GM19438 (cell line): Measurements from ENCODE around the gene ATXN7.

Source experiments
- ATAC-seq: cut with Tn5 transposase; IDR thresholded peaks from one replicate; pipeline ENCODE4 v1.9.1; 2021; ENCODE audit warnings: low read depth; ENCODE audit not compliant: unreplicated experiment

ATXN7 gene, protein sequence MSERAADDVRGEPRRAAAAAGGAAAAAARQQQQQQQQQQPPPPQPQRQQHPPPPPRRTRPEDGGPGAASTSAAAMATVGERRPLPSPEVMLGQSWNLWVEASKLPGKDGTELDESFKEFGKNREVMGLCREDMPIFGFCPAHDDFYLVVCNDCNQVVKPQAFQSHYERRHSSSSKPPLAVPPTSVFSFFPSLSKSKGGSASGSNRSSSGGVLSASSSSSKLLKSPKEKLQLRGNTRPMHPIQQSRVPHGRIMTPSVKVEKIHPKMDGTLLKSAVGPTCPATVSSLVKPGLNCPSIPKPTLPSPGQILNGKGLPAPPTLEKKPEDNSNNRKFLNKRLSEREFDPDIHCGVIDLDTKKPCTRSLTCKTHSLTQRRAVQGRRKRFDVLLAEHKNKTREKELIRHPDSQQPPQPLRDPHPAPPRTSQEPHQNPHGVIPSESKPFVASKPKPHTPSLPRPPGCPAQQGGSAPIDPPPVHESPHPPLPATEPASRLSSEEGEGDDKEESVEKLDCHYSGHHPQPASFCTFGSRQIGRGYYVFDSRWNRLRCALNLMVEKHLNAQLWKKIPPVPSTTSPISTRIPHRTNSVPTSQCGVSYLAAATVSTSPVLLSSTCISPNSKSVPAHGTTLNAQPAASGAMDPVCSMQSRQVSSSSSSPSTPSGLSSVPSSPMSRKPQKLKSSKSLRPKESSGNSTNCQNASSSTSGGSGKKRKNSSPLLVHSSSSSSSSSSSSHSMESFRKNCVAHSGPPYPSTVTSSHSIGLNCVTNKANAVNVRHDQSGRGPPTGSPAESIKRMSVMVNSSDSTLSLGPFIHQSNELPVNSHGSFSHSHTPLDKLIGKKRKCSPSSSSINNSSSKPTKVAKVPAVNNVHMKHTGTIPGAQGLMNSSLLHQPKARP

DNA sequence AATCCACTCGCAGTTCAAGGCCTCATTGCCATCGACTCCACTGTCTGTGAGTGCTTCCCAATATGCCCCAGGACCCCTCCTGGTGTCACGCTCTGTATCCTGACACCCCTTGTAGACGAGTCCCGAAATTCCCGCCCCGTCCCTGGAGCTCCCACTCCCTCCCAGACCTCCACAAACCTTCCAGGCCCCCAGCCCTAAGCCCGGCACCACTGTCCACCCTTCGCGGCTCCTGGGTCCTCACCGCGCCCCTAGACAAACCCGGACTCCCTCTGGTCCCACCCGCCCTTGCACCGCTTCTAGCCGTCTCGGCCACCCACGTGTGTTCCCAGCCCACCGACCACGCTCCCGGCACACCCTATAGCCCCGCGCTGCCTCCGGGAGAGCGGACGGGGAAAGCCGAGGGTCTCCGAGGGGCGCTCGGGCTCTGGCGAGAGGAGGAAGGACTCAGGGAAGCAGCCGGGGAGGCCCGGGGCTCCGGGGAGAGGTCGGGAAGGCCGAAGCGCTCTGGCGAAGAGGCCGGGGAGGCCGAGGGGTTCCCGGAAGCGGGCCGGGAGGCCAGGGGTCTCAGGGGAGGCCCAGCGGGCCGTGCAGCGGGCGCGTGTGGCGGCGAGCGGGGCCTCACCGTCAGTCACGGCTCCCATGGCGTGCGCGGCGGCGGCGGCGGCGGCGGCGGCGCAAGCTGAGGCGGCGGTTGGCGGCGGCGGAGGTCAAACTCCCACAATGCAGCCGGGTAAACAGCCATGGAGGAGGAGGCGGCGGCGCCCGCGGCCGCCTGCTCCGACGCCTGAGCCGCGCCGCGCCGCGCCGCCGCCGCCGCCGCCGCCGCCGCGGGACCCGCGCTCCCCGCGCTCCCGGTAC lies at the start of gene ATXN7, which contains the start of gene THOC7:
TSS of gene ATXN7 (plus strand) at position 718 of the 858 bp plus-strand sequence. CDS start 48,732 bp downstream, outside the sequence.
TSS of gene THOC7 (minus strand) at position 656 of the 858 bp plus-strand sequence. CDS start at position 641, 15 bp downstream.
- ATAC-seq, result peak; percentile 53

DNA sequence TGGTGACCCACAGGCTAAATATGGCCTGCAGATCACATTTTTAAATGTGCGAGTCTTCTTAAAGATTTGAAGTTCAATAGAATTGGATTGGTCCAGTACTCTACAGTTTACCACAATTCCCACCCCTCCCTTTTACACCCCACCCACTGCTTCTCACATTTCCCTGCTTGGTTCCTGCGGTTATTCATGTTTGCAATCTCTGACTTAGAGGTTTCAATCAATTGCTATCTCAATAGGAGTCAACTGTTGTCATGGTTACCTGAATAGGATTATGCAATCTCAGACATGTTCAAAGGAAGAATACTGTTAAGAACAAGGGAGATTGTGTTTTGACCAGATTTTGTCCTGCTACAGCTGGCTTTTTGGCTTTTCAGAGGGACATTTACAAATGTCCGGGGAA lies 49.4 kb upstream of the ATXN7 start:
- no peak for ATAC-seq

DNA sequence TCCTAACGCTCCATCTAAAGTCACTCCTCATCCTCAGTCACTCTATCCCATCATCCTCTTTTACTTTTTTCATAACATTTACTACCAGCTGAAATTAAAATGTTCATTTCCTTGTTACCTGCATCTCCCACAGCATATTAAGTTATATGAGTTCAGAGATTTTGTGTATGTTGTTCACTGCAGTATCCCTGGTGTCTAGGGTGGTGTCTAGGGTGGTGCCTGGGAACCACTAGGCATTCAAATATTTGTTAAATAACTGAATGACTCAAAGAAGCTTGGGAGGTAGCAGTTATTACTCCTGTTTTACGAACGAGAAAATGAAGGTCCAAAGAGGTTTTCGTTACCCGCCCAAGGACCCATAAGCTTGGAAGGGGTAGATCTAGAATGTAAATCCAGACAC lies 46.4 kb upstream of the ATXN7 start:
- ATAC-seq, result no peak

DNA sequence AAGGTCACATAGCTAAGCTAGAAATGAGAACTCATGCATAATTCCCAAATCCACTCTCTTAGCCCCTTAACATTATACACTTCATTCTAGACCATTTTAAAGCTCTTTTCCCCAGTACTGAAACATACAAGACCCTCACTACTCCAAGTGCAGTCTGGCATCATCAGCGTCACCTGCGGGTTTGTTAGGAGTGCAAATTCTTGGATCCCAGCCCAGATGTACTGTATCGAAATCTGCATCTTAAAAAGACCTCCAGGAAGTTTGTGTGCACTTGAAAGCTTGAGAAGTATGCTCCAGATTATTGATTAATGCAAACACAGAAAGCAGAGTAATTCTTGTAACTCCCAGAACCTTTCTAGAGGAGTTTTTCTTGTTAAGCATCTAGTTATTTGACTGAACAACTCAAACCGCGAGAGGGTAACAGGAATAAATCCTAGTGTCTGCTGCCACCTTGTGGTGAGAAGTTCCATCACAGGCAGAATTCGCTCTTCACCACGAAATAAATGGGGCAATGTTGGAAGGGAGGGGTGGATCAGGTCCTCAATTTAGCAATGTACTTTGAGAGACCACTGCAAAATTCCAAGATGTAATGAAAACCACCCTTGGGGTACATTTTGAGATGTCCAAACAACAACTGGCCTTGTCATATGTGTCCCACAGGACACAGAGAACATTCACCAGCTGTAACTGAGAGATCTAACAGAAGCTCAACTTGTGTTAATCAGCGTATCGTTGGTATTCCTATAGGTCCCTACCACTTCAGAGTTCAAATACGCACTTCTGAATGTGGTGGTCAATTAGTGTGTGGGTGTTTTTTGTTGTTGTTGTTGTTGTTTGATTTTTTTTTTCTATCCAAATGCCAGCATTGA lies 45.2 kb upstream of the ATXN7 start:
- ATAC-seq, result peak; percentile 72

DNA sequence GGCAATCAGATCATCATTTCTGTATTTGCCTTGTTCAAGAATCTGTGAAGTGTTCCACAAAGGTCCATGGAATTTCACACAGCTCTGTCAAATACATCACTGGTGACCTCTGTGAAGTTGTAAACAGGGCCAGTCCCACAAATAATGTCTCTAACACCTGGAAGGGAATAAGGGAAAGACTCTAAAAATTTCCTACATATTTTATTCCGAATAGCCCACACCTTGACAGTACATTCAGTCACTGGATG lies 44.6 kb upstream of the ATXN7 start, which contains the start of gene C3orf49:
TSS of gene C3orf49 (plus strand) at position 149 of the 248 bp plus-strand sequence. CDS start 173 bp downstream, outside the sequence.
- ATAC-seq, result no peak

DNA sequence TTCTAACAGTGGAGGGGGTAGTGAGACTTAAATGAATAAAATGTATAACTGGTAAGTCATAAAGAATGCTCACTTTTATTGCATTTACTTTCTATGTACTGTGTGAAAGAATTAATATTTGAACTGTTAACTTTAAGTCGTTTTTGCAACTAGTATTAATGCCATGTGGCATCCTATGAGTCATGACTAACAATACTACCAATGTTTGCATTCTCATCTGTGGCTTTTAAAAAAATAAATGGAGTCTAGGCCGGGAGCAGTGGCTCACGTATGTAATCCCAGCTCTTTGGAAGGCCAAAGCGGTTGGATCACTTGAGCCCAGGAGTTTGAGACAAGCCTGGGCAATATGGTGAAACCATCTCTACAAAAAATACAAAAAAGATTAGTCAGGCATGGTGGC lies 39.4 kb upstream of the ATXN7 start:
- no peak for ATAC-seq

DNA sequence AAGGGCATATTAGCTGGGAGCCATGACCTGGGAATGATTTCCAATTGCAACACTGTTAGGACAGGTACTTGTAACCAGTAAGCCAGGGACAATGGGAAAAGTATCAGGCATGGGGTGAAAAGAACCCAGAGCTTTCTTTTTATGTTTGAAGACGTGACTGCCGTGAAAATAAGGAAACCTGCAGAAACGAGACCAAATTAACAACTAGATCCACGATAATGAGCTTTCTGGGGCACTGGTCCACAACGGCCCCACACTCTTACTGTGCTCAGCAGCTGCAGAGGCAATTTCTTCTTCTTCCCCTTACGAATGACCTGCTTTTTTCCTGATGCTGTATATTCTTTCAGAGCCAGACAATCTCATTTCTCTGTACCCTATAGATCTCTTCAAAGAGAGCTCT lies 33.1 kb upstream of the ATXN7 start:
- no peak for ATAC-seq

DNA sequence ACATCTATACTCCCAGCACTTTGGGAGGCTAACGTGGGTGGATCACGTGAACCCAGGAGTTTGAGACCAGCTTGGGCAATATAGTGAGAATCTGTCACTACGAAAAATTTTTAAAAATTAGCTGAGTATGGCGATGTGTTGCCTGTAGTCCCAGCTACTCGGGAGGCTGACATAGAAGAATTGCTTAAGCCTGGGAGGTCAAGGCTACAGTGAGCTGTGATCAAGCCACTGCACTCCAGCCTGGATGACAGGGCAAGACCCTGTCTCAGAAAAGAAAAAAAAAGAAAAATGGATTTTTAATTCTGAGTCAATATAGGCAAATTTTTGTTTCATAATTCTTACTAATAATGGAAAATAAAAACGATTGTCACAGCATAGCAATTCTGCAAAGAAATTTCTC lies 31.3 kb upstream of the ATXN7 start:
- no peak for ATAC-seq

DNA sequence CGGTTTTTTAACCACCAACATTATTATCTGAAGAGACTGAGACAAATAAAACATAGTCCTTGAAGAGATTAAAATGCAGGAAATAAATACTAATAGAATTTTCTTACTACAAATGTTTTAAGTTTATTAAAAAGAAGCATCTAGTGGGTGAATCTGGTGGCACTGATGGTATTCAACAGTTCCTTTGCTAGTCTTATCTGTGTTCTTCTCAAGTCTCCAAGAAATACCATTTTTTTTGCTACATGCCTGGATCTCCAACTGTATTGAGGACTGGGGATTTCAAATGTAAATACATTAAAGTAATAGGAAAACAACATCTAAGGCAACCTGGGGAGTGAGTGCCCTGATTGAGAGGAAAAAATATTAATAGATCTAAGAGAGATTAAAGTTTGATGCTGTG lies 22.0 kb upstream of the ATXN7 start:
- ATAC-seq, result no peak

DNA sequence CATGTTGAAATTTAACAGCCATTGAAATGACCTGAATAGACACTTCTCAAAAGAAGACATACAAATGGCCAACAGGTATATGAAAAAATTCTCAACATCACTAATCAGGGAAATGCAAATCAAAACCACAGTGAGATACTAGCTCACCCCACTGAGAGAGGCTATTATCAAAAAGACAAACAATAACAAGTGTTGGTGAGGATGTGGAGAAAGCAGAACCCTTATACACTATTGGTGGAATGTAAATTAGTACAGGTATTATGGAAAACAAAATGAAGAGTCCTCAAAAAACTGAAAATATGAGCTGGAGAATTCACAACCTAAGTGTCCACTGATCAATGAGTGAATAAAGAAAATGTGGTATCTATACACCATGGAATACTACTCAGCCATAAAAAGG lies 21.5 kb upstream of the ATXN7 start:
- no peak for ATAC-seq

DNA sequence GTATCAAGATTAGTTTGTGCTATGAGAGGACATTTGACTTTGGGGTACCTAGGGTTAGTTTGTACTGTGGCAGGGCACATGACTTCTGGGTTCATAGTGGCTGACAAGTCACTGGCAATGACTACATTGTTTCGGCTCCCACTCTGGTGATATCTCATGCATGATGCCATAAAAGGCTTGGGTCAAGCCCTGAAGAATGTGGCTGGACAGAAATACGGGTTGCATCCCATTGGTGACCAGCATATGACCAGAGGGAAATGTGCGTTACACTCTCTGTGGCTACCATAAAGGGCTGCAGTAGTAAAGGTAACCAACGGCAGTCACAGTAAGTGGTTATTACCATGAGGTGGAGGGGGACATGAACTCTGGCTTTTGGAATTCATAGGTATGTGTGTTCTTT lies 18.5 kb upstream of the ATXN7 start:
- ATAC-seq, result no peak

DNA sequence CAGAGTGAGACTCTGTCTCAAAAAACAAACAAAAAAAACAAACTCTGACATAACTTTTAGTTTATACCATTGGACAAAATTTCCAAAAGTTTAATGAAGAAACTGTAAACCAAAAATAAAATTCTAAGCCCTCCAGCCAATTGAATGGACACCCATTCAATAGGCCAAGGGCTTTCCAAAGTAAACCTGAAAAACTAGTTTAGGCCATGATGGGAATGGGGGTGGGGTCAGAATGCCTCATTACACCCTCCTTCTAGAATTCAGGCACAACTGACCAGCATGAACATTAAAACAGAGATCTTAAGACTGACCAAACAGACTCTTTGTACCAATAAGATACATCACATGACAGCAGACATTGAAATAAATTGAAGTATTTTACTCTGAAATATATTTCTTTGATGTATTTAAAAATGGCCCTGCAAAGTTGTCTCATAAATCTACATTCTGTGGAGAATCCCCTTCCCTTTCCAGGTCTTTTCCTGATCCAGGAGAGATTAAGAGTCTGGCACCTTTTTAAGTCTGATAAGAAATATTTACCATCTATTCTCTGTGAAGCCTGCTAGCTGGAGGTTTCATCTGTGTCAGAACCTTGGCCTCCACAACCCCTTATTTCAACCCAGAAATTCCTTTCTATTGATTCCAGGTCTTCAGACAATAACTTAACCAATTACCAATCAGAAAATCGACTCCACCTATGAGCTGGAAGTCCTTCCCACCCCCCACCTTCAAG lies 15.8 kb upstream of the ATXN7 start:
- no peak for ATAC-seq

DNA sequence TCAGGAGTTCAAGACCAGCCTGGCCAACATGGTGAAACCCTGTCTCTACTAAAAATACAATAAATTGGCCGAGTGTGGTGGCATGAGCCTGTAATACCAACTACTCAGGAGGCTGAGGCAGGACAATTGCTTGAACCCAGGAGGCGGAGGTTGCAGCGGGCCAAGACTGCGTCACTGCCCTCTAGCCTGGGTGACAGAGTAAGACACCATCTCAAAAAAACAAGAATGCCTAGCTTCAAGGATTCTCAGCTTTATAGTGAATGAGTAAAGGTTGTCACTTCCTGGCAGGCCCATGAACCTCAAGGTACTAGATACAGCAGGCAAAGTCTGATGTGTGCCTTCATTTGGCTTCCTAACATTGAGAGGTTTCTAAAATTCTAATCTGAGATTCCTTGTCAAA lies 14.5 kb upstream of the ATXN7 start:
- no peak for ATAC-seq

DNA sequence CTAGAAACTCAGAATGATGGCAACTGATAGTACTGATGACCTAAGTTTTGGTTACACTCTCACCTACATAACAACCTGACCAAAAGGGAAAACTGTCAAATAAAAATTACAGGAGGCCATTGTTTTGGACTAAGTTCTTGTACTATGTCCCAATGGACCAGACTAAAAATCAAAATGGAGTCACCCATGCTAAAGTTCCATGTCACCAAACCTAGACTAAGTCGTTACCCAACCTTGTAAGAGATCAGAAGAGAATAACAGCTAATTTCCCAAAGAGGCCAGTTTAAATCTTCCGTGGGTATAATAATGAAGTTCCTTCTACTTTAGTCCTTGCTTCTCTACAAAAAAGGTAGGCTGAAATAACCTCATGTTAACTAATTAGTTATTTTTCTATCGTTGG lies 12.4 kb upstream of the ATXN7 start:
- ATAC-seq, result no peak

DNA sequence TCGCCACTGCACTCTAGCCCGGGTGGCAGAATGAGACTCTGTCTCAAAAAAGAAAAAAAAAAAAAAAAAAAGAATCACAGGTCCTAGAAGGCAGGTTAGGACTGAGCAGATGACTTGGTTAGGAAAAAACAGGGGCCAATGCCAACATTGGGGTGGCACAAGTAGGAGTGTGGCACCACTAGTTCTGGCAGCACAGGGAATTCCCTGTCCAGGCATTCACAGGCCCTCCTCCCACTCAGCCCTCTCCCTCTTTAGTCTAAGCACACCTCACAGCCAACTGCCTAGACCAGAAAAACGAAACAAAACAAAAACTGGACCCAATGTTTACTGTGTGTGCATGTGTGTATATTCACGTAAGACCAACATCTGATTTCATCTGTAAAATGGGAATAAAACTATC lies 10.6 kb upstream of the ATXN7 start:
- ATAC-seq, result no peak

DNA sequence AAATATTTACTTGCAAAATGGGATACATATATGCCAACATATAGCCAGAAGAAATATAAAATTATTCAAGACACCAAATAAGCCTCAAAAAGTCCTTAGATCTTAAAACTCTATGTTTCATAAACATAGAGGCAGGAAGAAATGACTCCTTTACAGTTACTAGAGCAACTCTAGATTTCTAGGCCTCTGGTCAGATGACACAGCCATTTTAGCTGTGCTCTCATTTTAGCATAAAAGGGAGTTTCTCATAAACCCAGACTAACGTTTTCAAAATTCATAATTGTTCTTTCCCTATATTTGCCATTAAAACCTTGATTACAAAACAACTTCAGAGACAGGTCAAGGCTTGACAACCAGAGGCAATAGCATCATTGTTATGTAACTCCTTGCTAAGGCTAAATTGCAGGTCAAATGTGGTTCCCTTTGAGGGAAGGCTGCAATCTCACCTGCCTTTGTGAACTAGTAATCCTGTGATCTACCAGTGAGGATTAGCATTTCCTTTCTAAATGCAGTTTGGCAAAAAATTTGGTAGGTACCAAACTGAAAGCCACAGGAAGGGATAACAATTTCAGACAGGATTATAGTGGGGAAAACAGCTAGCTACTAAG lies 8.2 kb upstream of the ATXN7 start:
- ATAC-seq, result no peak

DNA sequence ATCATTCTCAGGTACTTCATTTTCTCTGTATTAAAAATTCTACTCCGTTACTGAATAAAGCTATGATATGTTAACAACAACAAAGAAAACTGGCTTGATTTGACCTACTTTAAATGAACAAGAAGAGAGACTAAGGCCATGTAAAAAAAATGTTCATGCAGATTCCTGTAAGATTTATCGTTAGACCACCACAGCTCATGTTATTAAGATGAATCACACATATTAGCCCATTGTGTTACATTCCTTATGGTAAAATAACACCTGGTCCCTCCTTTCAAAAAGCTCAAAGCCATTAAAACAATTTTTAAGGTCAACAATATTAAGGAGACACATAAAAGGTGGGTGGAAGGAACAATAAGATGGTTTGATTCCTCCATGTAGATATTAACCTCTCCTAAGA lies 6.4 kb upstream of the ATXN7 start:
- ATAC-seq, result no peak

DNA sequence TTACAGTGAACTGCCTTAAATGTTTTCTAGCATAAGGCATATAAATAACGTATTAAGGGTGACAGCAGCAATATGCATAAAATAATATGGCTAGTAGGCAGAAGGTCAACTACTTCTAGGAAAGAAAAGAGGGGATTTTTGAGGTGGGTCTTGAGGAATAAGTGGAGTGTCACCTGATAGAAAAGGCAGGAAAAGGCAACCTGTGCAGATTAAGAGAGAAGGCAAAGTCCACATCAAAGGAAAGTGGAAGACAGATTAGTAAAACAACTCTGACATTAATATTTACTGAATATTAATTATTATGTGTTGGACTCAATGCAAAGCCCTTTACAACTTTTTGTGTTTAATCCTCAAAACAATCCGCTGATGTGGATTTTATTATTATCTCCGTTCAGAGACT lies 2.9 kb upstream of the ATXN7 start:
- ATAC-seq, result no peak

DNA sequence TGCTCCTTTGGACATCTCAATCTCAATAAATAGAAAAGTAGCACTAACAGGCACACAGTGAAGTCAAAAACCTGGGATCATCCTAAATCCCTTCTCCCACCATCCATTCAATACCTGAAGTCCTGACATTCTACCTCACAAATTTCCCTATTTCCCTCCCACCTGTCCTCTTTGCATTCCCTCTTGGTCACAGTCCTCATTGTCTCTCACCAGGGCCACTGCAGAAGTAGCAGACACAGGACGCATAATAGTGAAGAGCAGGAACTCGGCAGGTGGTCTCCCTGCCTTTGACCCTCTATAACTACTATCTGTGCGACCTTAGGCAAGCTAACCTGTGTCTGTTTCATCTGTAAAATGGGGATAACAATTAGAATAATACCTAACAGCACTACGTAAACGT lies 2.4 kb upstream of the ATXN7 start:
- ATAC-seq, result no peak
